GM23338 (cell line): ENCODE data around the gene FAM20C.

Experiments used
- CREB1 ChIP-seq: fragments of 250-450 bp; sonication (Bioruptor Pico); IDR thresholded peaks from 2 replicates; pipeline ENCODE4 v1.5.0; 2020; ENCODE audit warnings: low read depth, mild to moderate bottlenecking, moderate library complexity
- CTCF ChIP-seq, 2 experiments: fragments of 200-600 bp in 1 of 2; sonication (generic) in 1 of 2; conservative IDR thresholded peaks; 2 replicates each; pipeline versions ENCODE4 v1.5.1 to v1.6.1; 2016 to 2017; ENCODE audit warnings: antibody characterized with exemption in 2 of 2, low read depth in 2 of 2, mild to moderate bottlenecking in 2 of 2, moderate library complexity in 1 of 2
- EZH2 ChIP-seq: fragments of 200-600 bp; sonication (generic); IDR thresholded peaks from one replicate; pipeline ENCODE4 v1.8.0; 2017; ENCODE audit warnings: antibody characterized with exemption, mild to moderate bottlenecking, low read depth; ENCODE audit not compliant: unreplicated experiment
- JUNB ChIP-seq: IDR thresholded peaks from one replicate; pipeline ENCODE4 v1.6.1; 2016; ENCODE audit warnings: antibody characterized with exemption; ENCODE audit not compliant: unreplicated experiment
- NANOG ChIP-seq: IDR thresholded peaks from 2 replicates; pipeline ENCODE4 v1.6.1; 2016; ENCODE audit warnings: antibody characterized with exemption, borderline replicate concordance
- POLR2AphosphoS5 ChIP-seq: IDR thresholded peaks from 2 replicates; pipeline ENCODE4 v1.6.1; 2016; ENCODE audit warnings: antibody characterized with exemption, low read depth
- STAT1 ChIP-seq: IDR thresholded peaks from one replicate; pipeline ENCODE4 v1.6.1; 2016; ENCODE audit warnings: antibody characterized with exemption; ENCODE audit not compliant: unreplicated experiment
- ZNF331 ChIP-seq: fragments of 250-450 bp; sonication (Bioruptor Pico); IDR thresholded peaks from 2 replicates; pipeline ENCODE4 v1.5.0; 2020; ENCODE audit warnings: low read depth, mild to moderate bottlenecking, moderate library complexity
- TF ChIP-seq, protein P1 (sequence below): IDR thresholded peaks from one replicate; pipeline ENCODE4 v1.6.1; 2018; ENCODE audit warnings: antibody characterized with exemption; ENCODE audit not compliant: unreplicated experiment

- no peak for TF ChIP-seq POLR2AphosphoS5
- no peak for TF ChIP-seq CTCF (conservative IDR thresholded peaks at IDR 0.05; ENCODE audit: low read depth in 2 of 2)
- TF ChIP-seq EZH2, result no peak
- no peak for TF ChIP-seq STAT1
- no peak for TF ChIP-seq JUNB
- no peak for TF ChIP-seq CREB1 (CRISPR knock-in tag)
- TF ChIP-seq ZNF331, result no peak
- TF ChIP-seq, protein P1, sequence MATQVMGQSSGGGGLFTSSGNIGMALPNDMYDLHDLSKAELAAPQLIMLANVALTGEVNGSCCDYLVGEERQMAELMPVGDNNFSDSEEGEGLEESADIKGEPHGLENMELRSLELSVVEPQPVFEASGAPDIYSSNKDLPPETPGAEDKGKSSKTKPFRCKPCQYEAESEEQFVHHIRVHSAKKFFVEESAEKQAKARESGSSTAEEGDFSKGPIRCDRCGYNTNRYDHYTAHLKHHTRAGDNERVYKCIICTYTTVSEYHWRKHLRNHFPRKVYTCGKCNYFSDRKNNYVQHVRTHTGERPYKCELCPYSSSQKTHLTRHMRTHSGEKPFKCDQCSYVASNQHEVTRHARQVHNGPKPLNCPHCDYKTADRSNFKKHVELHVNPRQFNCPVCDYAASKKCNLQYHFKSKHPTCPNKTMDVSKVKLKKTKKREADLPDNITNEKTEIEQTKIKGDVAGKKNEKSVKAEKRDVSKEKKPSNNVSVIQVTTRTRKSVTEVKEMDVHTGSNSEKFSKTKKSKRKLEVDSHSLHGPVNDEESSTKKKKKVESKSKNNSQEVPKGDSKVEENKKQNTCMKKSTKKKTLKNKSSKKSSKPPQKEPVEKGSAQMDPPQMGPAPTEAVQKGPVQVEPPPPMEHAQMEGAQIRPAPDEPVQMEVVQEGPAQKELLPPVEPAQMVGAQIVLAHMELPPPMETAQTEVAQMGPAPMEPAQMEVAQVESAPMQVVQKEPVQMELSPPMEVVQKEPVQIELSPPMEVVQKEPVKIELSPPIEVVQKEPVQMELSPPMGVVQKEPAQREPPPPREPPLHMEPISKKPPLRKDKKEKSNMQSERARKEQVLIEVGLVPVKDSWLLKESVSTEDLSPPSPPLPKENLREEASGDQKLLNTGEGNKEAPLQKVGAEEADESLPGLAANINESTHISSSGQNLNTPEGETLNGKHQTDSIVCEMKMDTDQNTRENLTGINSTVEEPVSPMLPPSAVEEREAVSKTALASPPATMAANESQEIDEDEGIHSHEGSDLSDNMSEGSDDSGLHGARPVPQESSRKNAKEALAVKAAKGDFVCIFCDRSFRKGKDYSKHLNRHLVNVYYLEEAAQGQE, result no peak
- TF ChIP-seq NANOG, result no peak
Measured at GRCh38 chr7:227926-228325, 35.6 kb downstream of the FAM20C start.
